Pancreas (tissue), 10 donors: Measurements from ENCODE around the gene CHFR. TPM values are rescaled to one million over a fixed set of nuclear protein-coding genes. Genes with fewer than 3 reads are reported as not detected.
"Not testable (repeated sequence)": the region's sequence is repeated elsewhere in the genome, so short reads cannot be mapped to it uniquely, and the experiment has no call there.

Experiments
- ATAC-seq, 4 donors: fragments of 200-7000 bp; cut with Tn5 transposase; one replicate each; pipeline versions ENCODE4 v1.8.0 to v1.9.1; 2020; ENCODE audit warnings: mild to moderate bottlenecking in 4 of 4, moderate library complexity in 4 of 4
- DNase-seq, 6 donors: peaks; one replicate each; pipeline ENCODE4 v3.0.0-alpha.2; 2020
- FAIRE-seq: peaks from 2 replicates; lab custom pipeline; 2012; peaks lifted over from hg19 to GRCh38; lab: Jason Lieb, UNC
- H3K27ac ChIP-seq, 4 donors: fragments of 200-600 bp; sonication (generic); 1 replicate in 3 of 4; 2 replicates in 1 of 4; pipeline versions ENCODE4 v1.5.0 to v1.8.0; 2020
- H3K27me3 ChIP-seq, 4 donors: fragments of 200-600 bp; one replicate each; pipeline ENCODE4 v1.8.0; 2021
- H3K36me3 ChIP-seq, 3 donors: fragments of 200-600 bp; sonication (generic) in 1 of 3; one replicate each; pipeline versions ENCODE4 v1.5.0 to v1.8.0; 2020 to 2021
- H3K4me1 ChIP-seq, 3 donors: fragments of 200-600 bp; one replicate each; pipeline ENCODE4 v1.8.0; 2021
- H3K4me3 ChIP-seq, 4 donors: fragments of 200-600 bp; sonication (generic) in 2 of 4; one replicate each; pipeline versions ENCODE4 v1.5.0 to v1.8.0; 2020 to 2021
- H3K9me3 ChIP-seq, 4 donors: fragments of 200-600 bp; one replicate each; pipeline ENCODE4 v1.8.0; 2021
- WGBS, 2 donors: extraction: QIAGEN DNeasy Blood & Tissue Kit; methylation state at CpG; one replicate each; pipeline ENCODE4 v1.1.7; 2013; 5-methylcytosine and 5-hydroxymethylcytosine counted together
- intact Hi-C, 3 donors: fragments of 100-400 bp; cut with DNase I; formaldehyde crosslinking; loops; one replicate each; pipeline versions ENCODE4 v1.11.1 to v1.14.2; 2022
- polyA plus RNA-seq, 2 donors: library from polyadenylated mRNA; stranded (reverse); fragments of 200-250 nt; gene quantifications; one replicate each; pipeline ENCODE4 v1.2.3, GENCODE V29; 2013
- total RNA-seq, 6 donors: library from RNA; stranded (reverse); fragmentation: NEBNext Ultra II Directional in 4 of 6; extraction: Animal tissue kit (Norgen Biotek cat#: 25700) in 4 of 6; gene quantifications; one replicate each; pipeline versions ENCODE4 v1.2.1 to v1.2.4, GENCODE V29; 2021 to 2023
- TF ChIP-seq, protein P1 (sequence below), 4 donors: fragments of 200-600 bp; sonication (generic) in 3 of 4; IDR thresholded peaks; one replicate each; pipeline versions ENCODE4 v1.5.0 to v1.8.0; 2021; ENCODE audit warnings: antibody characterized with exemption in 4 of 4
- donor health status: healthy with polysubstance abuse.
- donor health status: DM: no; HTN: no; CAD: no; lungs with moderate emphysema.
- donor health status: DM: no; HTN: no; CAD: no.
- donor health status: control.
- donor health status: control.
- donor health status: Bipolar disorder and iron deficiency.
- donor health status: DM: yes; HTN: yes; CAD: no.
- donor health status: DM: no; HTN: no; CAD: no.
- donor health status: DM: no; HTN: no; CAD: no.
- donor health status: DM: yes; HTN: yes; CAD: no.

CHFR gene
- total and polyA plus RNA-seq, 8 donors = 14.9 to 32.3 (median 16.1) TPM

DNA sequence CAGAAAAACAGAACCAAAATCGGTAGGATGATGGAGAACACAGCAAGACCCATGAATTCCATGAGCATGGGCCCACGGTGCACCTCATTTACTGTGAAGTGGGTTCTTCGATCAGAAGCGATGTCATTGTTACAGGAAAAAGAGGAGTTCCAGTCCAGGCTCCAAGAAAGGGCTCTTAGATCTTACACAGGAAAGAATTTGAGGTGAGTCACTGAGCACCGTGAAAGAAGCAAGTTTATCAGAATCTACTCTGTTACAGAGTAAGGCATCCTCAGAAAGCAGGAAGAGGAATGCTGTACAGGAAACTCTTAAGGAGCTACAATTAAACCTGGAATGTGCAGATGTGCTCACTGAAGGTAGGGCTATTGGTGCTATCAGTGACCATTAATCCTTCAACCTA is 11.6 kb upstream of the CHFR start:
- ATAC-seq = no peak
- H3K9me3 ChIP-seq = no peaks in the 10 kb centered on the region
- no peak overlapping the region for H3K27ac ChIP-seq
- intact Hi-C loops = no loop called here
- no peaks in the 10 kb centered on the region for H3K4me1 ChIP-seq
- no peak for FAIRE-seq
- H3K36me3 ChIP-seq = no peaks in the 10 kb centered on the region
- no peaks in the 10 kb centered on the region for H3K27me3 ChIP-seq
- DNase-seq = no peak
- TF ChIP-seq, protein P1, sequence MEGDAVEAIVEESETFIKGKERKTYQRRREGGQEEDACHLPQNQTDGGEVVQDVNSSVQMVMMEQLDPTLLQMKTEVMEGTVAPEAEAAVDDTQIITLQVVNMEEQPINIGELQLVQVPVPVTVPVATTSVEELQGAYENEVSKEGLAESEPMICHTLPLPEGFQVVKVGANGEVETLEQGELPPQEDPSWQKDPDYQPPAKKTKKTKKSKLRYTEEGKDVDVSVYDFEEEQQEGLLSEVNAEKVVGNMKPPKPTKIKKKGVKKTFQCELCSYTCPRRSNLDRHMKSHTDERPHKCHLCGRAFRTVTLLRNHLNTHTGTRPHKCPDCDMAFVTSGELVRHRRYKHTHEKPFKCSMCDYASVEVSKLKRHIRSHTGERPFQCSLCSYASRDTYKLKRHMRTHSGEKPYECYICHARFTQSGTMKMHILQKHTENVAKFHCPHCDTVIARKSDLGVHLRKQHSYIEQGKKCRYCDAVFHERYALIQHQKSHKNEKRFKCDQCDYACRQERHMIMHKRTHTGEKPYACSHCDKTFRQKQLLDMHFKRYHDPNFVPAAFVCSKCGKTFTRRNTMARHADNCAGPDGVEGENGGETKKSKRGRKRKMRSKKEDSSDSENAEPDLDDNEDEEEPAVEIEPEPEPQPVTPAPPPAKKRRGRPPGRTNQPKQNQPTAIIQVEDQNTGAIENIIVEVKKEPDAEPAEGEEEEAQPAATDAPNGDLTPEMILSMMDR (IDR thresholded peaks at IDR 0.05) = no peak
- no peak overlapping the region for H3K4me3 ChIP-seq
- WGBS, 2 donors = 80 to 87% methylated on average over 5 of the region's 5 CpGs

DNA sequence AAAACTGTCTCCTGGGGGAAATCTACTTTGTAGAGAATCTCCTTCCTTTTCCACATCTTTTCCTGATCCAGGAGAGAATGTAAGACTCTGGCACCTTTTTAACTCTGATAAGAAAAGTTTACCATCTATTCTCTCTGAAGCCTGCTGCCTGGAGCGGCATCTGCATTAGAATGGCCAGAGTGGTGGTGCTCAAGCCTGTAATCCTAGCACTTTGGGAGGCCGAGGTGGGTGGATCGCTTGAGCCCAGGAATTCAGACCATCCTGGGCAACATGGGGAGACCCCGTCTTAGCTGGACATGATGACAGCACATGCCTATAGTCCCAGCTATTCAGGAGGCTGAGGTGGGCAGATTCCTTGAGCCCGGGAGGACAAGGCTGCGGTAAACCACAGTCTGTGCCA is 1.4 kb upstream of the CHFR start:
- Histone ChIP-seq H3K27ac (no peak overlapping the region), H3K27me3 (no peaks in the 10 kb centered on the region), H3K36me3 (no peaks in the 10 kb centered on the region), H3K9me3 (no peaks in the 10 kb centered on the region), H3K4me3 (no peak overlapping the region), H3K4me1 (peaks cover 0 to 3% (median 0%) of the 10 kb centered on the region in 3 donors)
- FAIRE-seq (no peak), ATAC-seq (no peak), DNase-seq (no peak)
- TF ChIP-seq, protein P1 (IDR thresholded peaks at IDR 0.05) = no peak
- WGBS, 2 donors = 69 to 74% methylated on average over 6 of the region's 6 CpGs
- intact Hi-C loops = no loop called here

DNA sequence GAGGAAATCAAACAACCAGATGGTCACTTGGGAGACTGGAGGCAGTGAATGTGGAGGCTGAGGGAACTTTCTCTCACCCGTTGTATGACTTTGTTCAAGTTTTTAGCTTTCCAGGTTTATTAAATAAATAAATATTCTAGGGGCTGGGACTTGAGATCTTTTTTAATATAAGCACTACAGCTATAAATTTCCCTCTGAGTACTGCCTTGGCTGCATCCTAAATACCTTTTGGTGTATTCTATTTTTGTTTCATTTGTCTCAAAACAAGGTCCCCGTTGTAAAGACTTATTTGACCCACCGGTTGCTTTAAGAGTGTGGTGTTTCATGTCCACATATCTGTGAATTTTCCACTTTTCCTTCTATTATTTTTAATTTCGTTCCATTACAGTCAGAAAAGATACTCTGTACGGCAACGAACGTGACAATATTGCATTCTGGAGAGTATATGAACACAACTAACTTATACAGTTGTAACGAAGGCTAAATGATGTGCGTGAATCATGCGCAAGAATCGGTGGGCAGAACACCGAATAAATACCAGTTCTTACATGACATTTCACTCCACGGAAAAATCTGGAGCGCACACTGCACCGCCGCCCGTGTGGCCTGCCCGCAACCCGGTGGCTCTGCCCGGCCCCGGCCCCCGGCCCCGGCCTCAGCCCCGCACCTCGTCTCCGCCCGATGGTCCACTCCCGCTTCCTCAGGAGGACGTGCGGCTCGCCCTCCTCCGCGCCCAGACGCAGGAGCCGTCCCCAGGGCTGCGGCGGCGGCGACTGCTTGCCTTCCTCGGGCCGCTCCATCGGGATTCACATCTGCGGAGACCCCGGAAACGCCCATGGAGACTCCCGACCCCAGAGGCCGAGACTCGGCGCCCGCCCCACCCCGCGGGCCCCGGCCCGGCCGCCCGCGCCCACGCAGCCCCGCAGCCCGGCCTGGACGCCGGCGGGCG is 602 bp downstream of the CHFR start:
- 6 to 9% methylated on average over 46 to 64 of the region's 64 CpGs for WGBS, 2 donors
- no peaks in the 10 kb centered on the region for H3K9me3 ChIP-seq
- peak overlapping the region in 2 of 4 donors; percentile 12 to 53 for H3K27ac ChIP-seq
- ATAC-seq (no peak), FAIRE-seq (no peak), DNase-seq (peak in 3 of 6 donors; percentile 52 to 72 (median 65))
- intact Hi-C loops = no loop called here
- H3K4me3 ChIP-seq = peak overlapping the region; percentile 71 to 92 (median 80)
- peaks cover 0 to 3% (median 0%) of the 10 kb centered on the region in 3 donors for H3K4me1 ChIP-seq
- no peaks in the 10 kb centered on the region for H3K27me3 ChIP-seq
- TF ChIP-seq, protein P1 (IDR thresholded peaks at IDR 0.05) = no peak
- H3K36me3 ChIP-seq = no peaks in the 10 kb centered on the region

DNA sequence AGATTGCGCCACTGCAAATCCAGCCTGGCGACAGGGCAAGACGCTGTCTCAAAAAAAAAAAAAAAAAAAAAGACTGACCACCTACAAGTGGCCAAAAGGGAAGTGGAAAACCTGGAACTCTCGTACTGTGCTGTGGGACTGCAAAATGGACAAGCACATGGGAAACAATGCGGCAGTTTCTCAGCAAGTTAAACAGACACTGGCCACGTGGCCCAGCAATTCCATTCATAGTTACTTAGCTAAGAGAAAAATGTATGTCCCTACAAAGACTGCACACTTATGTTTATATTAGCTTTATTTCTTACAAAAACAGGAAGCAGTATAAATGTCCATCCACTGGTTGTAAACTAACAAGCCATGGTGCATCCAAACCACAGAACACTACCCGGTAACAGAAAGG is 5.6 kb downstream of the CHFR start:
- TF ChIP-seq, protein P1 (IDR thresholded peaks at IDR 0.05) = no peak
- DNase-seq (no peak), ATAC-seq (no peak), FAIRE-seq (no peak)
- no peaks in the 10 kb centered on the region for H3K9me3 ChIP-seq
- 95% methylated on average over 7 of the region's 7 CpGs for WGBS, 2 donors
- no peak overlapping the region for H3K4me3 ChIP-seq
- intact Hi-C loops = no loop called here
- no peak overlapping the region for H3K27ac ChIP-seq
- peaks cover 0 to 3% (median 0%) of the 10 kb centered on the region in 3 donors for H3K4me1 ChIP-seq
- H3K36me3 ChIP-seq = peaks cover 0 to 7% (median 0%) of the 10 kb centered on the region in 3 donors
- no peaks in the 10 kb centered on the region for H3K27me3 ChIP-seq

DNA sequence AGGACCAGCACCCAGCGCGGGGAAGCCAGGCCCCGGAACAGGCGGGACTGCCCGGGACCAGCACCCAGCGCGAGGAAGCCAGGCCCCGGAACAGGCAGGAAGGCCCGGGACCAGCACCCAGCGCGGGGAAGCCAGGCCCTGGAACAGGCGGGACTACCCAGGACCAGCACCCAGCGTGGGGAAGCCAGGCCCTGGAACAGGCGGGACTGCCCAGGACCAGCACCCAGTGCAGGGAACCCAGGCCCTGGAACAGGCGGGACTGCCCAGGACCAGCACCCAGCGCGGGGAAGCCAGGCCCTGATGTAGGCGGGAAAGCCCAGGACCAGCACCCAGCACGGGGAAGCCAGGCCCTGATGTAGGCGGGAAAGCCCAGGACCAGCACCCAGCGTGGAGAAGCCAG is 12.8 kb downstream of the CHFR start:
- FAIRE-seq, intact Hi-C loops, H3K27me3 ChIP-seq, H3K27ac ChIP-seq, H3K4me3 ChIP-seq, H3K4me1 ChIP-seq, H3K9me3 ChIP-seq, ATAC-seq: not testable (repeated sequence)
- peaks cover 0 to 38% (median 3%) of the 10 kb centered on the region in 3 donors for H3K36me3 ChIP-seq
- WGBS, 2 donors = 92 to 93% methylated on average over 19 to 21 of the region's 21 CpGs
- DNase-seq = peak in 1 of 6 donors; percentile 63
